ENCODE results near the gene CAPN13. TPM values are rescaled to one million over a fixed set of nuclear protein-coding genes. Genes with fewer than 3 reads are reported as not detected.

Gene CAPN13
- polyA plus RNA-seq, 1 experiment: not detected

DNA sequence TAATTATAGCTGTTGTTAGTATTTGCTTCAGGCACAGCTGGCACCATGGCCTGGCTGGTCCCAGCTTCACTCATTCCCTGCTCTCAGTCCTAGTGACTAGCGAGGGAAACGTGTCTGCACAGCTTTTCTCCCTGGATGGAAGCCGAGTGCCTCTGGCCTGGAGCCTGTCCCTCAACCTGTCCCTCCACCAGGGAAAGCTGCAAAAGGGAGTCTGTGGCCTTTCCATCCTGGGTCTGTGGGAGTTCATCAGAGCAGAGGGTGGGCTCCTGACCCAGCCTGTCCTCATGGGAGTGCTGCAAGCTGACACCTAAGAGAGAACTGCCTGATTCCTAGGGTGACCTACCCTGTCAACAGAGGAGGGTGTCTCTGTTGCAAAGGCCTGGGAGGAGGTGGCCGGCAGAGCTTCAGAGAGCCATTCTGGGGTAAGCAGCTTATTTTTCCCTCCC is 118.3 kb downstream of the CAPN13 start:
- ChIA-PET CTCF (interaction anchor here (0.8 to 2.5 kb wide), 3 partner anchors 17 to 36 kb away, joined by 3 to 7 read pairs (median 4); no protein-coding TSS in a partner anchor), POLR2A (no interaction called here)
- Histone ChIP-seq H3K4me3 (ENCODE audit: low read depth, low read length) (no peak overlapping the region), H3K27me3 (ENCODE audit: control insufficient read depth, insufficient read depth, low read length) (peaks cover 1% of the 10 kb centered on the region; the same call in 1 of the 2 replicates), H3K36me3 (ENCODE audit: control insufficient read depth, insufficient read depth, low read length) (no peaks in the 10 kb centered on the region)
- TF ChIP-seq, protein P1, sequence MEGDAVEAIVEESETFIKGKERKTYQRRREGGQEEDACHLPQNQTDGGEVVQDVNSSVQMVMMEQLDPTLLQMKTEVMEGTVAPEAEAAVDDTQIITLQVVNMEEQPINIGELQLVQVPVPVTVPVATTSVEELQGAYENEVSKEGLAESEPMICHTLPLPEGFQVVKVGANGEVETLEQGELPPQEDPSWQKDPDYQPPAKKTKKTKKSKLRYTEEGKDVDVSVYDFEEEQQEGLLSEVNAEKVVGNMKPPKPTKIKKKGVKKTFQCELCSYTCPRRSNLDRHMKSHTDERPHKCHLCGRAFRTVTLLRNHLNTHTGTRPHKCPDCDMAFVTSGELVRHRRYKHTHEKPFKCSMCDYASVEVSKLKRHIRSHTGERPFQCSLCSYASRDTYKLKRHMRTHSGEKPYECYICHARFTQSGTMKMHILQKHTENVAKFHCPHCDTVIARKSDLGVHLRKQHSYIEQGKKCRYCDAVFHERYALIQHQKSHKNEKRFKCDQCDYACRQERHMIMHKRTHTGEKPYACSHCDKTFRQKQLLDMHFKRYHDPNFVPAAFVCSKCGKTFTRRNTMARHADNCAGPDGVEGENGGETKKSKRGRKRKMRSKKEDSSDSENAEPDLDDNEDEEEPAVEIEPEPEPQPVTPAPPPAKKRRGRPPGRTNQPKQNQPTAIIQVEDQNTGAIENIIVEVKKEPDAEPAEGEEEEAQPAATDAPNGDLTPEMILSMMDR (IDR thresholded peaks at IDR 0.05; ENCODE audit: insufficient read depth, low read depth, low read length): no peak
- DNase-seq (ENCODE audit: low read depth): no peak

DNA sequence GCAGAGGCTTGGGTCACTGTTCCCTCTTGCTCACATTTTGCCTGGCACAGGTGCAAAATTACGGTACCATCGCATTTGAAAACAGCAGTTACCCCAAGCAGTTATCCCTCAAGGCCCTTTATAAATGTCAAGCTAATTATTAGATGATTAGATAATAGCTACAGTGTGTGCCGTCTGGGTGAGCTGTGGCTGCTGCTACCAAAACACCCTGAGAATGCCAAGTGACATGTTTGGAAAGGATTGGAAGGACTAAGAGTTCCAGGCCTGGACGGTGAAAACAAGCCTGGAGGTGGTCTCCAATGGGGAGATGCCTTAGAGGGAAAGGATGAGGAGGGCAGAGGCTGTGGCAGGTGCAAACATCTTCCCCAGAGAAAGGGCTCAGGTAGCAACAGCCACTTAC is 120.6 kb downstream of the CAPN13 start:
- no peak overlapping the region for H3K4me3 ChIP-seq (ENCODE audit: low read depth, low read length)
- TF ChIP-seq, protein P1 (IDR thresholded peaks at IDR 0.05; ENCODE audit: insufficient read depth, low read depth, low read length): no peak
- H3K27me3 ChIP-seq (ENCODE audit: control insufficient read depth, insufficient read depth, low read length): no peaks in the 10 kb centered on the region; the same call in 1 of the 2 replicates
- CTCF ChIA-PET: interaction anchor here (0.7 to 1.9 kb wide), 4 partner anchors 20 to 518 kb away, joined by 3 to 5 read pairs (median 3); no protein-coding TSS in a partner anchor
- DNase-seq (ENCODE audit: low read depth): no peak
- POLR2A ChIA-PET: no interaction called here
- H3K36me3 ChIP-seq (ENCODE audit: control insufficient read depth, insufficient read depth, low read length): no peaks in the 10 kb centered on the region

DNA sequence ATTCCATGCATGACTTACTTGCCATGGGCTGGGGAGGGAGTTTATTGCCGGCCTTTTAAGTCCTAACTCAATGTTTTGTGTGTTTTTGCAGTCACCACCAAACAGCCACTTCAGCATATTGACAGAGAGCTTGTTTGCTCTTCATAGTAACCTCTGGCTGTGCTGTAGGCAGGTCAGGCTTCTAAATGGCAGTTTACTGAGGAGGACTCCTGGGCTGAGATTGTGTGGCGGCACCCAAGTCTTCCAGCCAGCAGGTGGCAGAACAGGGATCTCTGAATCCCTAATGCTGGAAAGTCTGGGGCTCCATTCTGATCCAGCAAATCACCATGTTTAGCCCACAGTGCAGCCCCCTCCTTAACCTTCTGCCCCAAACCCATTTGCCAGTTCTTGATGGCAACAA is 121.2 kb downstream of the CAPN13 start:
- no peaks in the 10 kb centered on the region; the same call in 1 of the 2 replicates for H3K27me3 ChIP-seq (ENCODE audit: control insufficient read depth, insufficient read depth, low read length)
- ChIA-PET CTCF (interaction anchor here (0.6 to 1.9 kb wide), 4 partner anchors 20 to 478 kb away, joined by 3 to 5 read pairs (median 3); no protein-coding TSS in a partner anchor), POLR2A (no interaction called here)
- TF ChIP-seq, protein P1 (IDR thresholded peaks at IDR 0.05; ENCODE audit: insufficient read depth, low read depth, low read length): 0 out of 2 replicates have a peak, but pooled peaks have one; percentile 19
- DNase-seq (ENCODE audit: low read depth): no peak
- H3K4me3 ChIP-seq (ENCODE audit: low read depth, low read length): no peak overlapping the region
- H3K36me3 ChIP-seq (ENCODE audit: control insufficient read depth, insufficient read depth, low read length): no peaks in the 10 kb centered on the region

DNA sequence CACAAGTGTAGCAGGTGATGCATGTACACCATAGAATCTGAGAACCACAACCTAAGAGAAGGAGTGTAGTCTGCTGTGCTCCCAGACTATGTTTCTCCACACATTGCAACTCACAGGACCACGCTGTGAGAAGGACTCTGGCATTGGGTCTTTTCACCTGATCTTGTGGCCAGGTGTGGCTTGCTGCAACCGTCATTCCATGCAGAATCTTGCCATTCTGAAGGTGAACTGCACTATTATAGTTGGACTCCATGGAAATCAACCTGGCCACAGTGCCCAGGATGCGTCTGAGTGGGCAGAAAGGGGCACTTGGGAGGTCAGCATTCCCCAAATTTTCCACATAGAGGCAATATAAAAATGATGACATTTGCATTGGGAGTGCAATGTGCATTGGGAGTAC is 122.2 kb downstream of the CAPN13 start:
- CTCF ChIA-PET: interaction anchor here (1.2 to 2.9 kb wide), 2 partner anchors 26 to 464 kb away, joined by 3 to 6 read pairs; no protein-coding TSS in a partner anchor
- Histone ChIP-seq H3K36me3 (ENCODE audit: control insufficient read depth, insufficient read depth, low read length) (no peaks in the 10 kb centered on the region), H3K4me3 (ENCODE audit: low read depth, low read length) (no peak overlapping the region), H3K27me3 (ENCODE audit: control insufficient read depth, insufficient read depth, low read length) (no peaks in the 10 kb centered on the region; the same call in 1 of the 2 replicates)
- TF ChIP-seq, protein P1 (IDR thresholded peaks at IDR 0.05; ENCODE audit: insufficient read depth, low read depth, low read length): no peak
- DNase-seq (ENCODE audit: low read depth): no peak
- POLR2A ChIA-PET: no interaction called here

DNA sequence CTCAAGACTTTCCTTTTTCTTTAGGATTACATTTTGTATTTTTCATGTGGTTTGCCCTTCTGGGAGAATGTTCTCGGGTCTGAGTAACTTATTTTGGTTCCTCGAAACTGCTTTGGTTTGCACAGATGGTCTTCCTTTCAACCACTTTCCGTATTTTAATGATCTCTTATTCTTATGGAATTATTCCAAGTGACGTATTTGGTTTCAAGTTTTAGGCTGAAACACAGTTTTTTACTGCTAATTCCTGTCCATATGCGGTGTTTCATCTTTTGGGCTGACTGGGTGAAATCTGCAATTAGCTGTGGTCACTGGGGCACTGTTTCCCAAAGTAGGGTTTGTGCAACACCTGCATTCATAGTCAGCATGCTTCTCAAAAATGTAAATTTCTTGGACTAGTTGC is 122.7 kb downstream of the CAPN13 start:
- TF ChIP-seq, protein P1 (IDR thresholded peaks at IDR 0.05; ENCODE audit: insufficient read depth, low read depth, low read length): no peak
- POLR2A ChIA-PET: no interaction called here
- CTCF ChIA-PET: interaction anchor here (2.9 kb wide), 1 partner anchor 27 kb away, joined by 6 read pairs; no protein-coding TSS in a partner anchor
- H3K36me3 ChIP-seq (ENCODE audit: control insufficient read depth, insufficient read depth, low read length): no peaks in the 10 kb centered on the region
- no peaks in the 10 kb centered on the region; the same call in 1 of the 2 replicates for H3K27me3 ChIP-seq (ENCODE audit: control insufficient read depth, insufficient read depth, low read length)
- no peak for DNase-seq (ENCODE audit: low read depth)
- H3K4me3 ChIP-seq (ENCODE audit: low read depth, low read length): no peak overlapping the region
